HG03064 (cell line): Measurements from ENCODE around the gene RABGGTB.
A peak's percentile ranks its signal among the peaks of the same experiment; 100 is the strongest.
"Not testable (repeated sequence)": the region's sequence is repeated elsewhere in the genome, so short reads cannot be mapped to it uniquely, and the experiment has no call there.

Experiments
- ATAC-seq: cut with Tn5 transposase; IDR thresholded peaks from one replicate; pipeline ENCODE4 v1.9.1; 2021; ENCODE audit warnings: low read depth; ENCODE audit not compliant: unreplicated experiment

RABGGTB gene

GRCh38 chr1:75785983-75786853, at the start of gene RABGGTB:
RABGGTB (plus strand) TSS chr1:75786256; CDS start chr1:75786272, 16 bp downstream.
- ATAC-seq: peak; percentile 75

DNA sequence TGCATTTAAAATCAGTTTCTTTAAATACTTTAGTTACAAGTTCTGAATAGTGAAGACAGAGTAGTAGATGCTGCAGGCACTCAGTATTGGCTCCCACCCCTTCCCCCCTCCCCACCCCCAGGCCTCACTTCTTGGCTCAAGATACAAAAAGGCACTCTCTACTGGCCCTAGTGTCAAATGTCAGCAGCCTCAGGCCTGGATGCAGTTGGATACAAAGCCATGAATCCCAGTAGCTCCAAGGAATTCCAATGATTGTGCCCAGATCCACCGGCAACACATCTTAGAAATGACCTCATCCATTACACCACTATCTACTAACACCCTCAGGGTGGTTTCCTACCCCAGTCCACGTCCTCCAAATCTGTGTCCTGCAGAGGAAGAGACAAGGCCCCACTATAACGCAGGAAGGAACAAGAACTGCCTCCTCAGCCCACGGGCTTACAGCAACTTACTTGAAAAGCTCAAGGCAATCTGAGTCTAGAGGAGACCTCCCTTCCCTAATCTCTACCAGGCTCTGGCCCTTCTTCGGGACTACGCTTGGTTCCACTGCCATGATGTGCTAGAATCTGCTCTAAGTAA, 43.9 kb upstream of the RABGGTB start:
- ATAC-seq: no peak

- peak; percentile 66 for ATAC-seq
These were observed 40.8 kb upstream of the RABGGTB start for GRCh38 chr1:75745276-75745675.

- not testable (repeated sequence) for ATAC-seq
These were observed 28.8 kb upstream of the RABGGTB start for GRCh38 chr1:75757210-75757609.

GRCh38 chr1:75758543-75758942, 27.5 kb upstream of the RABGGTB start:
- ATAC-seq: not testable (repeated sequence)

DNA sequence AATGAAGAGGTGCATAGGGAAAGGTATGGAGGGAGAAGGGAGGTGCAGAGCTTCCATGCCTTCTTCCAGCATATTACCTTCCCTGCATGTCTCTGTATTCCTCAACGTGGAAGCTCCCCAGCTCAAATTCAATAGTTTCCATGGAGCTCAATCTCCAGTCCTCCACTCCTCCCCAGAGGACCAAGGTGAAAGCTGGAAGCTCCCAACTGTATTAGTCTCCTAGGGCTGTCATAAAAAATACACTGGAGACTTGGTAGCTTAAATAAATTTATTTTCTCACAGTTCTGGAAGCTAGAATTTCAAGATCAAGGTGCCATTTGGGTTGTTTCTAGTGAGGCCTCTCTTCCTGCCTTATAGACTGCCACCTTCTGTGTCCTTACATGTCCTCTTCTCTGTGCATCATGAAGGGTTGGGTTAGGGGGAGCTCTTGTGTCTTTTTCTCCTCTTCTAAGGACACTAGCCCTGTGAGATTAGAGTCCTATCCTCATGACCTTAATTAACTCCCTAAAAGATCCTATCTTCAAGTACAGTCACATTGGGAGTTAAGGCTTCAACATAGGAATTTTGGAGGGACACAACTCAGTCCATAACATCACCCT, 21.9 kb upstream of the RABGGTB start:
- ATAC-seq: no peak

GRCh38 chr1:75765697-75766355, 20.2 kb upstream of the RABGGTB start:
- ATAC-seq: no peak

DNA sequence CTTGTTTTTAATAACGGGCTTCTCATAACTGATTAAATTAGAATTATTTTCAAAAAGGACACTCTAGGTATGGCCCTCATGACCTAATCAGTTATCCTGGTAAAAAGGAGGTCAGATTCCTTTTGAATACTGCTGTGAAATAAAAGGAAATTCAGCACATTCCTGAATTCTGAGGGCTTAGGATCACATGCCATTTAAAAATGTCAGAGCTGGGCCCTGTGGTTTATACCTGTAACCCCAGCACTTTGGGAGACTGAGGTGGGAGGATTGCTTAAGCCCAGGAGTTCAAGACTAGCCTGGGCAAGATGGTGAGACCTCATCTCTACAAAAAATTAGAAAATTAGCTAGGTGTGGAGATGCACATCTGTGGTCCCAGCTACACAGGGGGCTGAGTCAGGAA, 18.0 kb upstream of the RABGGTB start:
- ATAC-seq: no peak

DNA sequence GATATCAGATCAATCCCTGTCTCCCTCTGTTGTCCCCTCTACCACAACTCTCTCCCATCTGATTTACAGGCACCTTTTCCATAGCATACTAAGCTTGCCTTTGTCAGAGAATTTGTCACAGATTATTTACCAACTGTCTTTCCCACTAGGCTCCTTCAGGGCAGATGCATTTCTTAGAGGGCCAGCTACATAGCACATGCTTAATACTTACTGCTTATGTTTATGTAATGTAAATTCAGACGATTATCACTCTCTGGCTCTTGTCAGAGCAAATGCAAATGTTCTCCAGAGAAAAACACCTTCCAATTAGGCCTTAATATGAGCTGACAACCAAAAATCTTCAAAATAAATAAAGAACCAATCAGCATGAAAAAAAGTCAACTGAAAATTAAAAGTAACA, 15.3 kb upstream of the RABGGTB start:
- no peak for ATAC-seq

- no peak for ATAC-seq
These were observed 14.1 kb upstream of the RABGGTB start for GRCh38 chr1:75771978-75772377.

DNA sequence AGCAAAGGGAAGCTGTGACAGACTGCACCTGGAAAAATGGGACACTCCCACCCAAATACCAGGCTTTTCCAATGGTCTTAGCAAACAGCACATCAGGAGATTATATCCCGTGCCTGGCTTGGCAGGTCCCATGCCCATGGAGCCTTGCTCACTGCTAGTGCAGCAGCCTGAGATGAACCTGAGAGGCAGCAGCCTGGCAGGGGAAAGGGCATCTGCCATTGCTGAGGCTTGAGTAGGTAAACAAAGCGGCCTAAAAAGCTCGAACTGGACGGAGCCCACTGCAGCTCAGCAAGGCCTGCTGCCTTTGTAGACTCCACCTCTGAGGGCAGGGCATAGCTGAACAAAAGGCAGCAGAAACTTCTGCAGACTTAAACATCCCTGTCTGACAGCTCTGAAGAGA, 8.2 kb upstream of the RABGGTB start:
- ATAC-seq: not testable (repeated sequence)

GRCh38 chr1:75778694-75779093, 7.4 kb upstream of the RABGGTB start:
- ATAC-seq: not testable (repeated sequence)

DNA sequence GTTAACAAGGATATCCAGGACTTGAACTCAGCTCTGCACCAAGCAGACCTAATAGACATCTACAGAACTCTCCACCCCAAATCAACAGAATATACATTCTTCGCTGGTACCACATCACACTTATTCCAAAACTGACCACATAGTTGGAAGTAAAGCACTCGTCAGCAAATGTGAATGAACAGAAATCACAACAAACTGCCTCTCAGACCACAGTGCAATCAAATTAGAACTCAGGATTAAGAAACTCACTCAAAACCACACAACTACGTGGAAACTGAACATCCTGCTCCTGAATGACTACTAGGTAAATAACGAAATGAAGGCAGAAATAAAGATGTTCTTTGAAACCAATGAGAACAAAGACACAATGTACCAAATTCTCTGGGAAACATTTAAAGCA, 5.9 kb upstream of the RABGGTB start:
- ATAC-seq: not testable (repeated sequence)

GRCh38 chr1:75783920-75784319, 2.1 kb upstream of the RABGGTB start:
- ATAC-seq: not testable (repeated sequence)

GRCh38 chr1:75785320-75785982, 605 bp upstream of the RABGGTB start:
- peak; percentile 26 for ATAC-seq

GRCh38 chr1:75786901-75787493, 941 bp downstream of the RABGGTB start:
- no peak for ATAC-seq

DNA sequence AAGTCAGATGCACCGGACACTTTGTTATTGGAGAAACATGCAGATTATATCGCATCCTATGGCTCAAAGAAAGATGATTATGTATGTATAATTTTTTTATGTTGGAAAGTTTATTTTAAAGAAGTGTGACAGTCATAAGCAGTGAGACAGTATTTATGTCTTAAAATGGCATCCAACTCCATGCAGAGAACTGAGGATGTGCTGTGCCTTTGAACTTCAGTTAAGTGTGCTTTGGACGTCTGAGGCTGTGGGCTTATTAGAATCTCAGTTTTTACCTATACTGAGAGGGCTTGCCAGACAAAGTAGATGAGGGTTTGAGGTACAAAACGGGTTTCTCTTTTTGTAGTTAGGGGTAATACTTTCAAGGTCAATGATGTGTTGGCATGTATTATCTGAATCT, 1.5 kb downstream of the RABGGTB start:
- no peak for ATAC-seq

DNA sequence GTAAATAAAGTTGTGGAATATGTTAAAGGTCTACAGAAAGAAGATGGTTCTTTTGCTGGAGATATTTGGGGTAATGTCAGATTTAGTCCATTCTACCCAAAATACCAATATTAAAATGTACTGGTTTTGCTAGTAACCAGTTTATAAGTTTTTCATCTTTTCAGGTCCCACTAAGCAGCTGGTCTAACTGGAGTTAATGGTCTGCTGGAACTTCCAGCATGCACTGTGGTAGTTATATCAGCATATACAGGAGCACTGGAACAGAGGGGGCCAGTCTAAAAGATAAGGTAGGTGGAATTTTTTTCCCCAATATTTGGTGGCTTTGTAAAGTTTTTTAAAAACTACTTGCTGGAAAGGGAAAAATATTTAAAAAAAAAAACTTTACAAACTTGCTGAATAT, 3.9 kb downstream of the RABGGTB start:
- no peak for ATAC-seq

- ATAC-seq: no peak
These were observed 5.0 kb downstream of the RABGGTB start for GRCh38 chr1:75791022-75791421.

DNA sequence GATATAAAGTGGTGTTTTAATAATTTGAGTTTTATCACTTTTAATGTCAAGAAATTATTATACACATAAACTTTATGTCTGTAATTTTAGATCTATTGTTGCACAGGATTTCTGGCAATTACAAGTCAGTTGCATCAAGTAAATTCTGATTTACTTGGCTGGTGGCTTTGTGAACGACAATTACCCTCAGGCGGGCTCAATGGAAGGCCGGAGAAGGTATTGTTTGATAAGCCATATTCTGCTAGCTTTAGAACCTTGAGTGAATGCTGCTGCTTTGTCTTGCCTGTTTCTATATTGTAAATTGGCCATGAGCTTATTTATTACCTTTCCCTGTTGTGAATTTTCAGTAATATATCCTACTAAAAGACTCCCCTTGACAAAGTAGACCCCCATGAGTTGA, 6.0 kb downstream of the RABGGTB start:
- no peak for ATAC-seq
